HG03432 (cell line): ENCODE measurements around the gene PGGT1B.

ENCODE experiments used
- ATAC-seq: cut with Tn5 transposase; IDR thresholded peaks from one replicate; pipeline ENCODE4 v1.9.1; 2021; ENCODE audit warnings: mild to moderate bottlenecking, moderate library complexity; ENCODE audit not compliant: unreplicated experiment

PGGT1B gene

DNA sequence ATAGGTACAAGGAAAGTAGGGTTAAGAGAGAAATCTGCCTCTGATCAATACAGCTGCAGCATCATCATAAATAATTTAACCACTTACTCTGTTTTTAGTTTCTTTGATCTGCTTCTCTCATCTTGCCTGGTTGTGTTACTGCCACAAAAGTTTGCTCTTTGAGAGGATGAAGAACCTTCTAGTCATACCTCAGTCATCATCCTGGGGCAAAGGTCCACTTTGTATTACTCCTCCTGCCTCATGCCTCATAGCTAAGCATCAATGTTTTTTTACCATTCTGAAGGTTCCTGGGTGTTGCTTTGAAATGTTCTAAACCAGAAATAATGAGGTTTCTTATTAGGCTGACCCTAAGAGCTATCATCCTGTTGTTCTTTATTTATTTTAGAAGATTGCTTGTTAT, 75.9 kb downstream of the PGGT1B start:
- no peak for ATAC-seq

DNA sequence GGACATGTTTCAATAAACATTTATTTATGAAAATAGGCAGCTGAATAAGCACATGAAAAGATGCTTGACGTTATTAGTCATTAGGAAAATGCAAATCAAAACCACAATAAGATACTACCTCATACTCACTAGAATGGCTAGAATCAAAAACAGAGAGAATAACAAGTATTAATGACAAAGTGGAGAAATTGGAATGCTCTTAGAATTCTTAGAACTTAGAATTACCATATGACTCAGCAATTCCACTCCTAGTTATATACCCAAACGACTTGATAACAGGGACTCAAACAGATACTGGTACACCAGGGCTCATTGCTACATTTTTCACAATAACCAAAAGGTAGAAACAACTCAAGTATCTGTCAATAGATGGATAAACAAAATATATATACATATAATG, 77.9 kb downstream of the PGGT1B start:
- no peak for ATAC-seq

DNA sequence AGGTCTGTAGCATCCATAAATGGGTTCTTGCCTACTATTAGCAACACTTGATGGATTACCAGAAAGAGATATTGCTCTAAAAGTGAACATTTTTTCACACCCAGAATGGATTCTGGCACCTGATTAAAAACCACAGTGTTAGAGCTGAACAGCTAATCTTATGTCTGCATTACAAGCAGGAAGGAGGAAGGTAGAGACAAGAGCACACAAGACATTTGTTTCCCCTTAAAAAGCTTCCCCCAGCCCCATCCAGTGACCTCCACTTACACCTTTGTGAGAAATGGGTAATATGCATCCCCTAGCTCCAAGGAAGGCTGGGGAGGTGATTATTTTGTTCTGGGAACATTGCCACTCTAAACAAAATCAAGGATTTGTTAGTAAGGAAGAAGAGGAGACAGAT, 80.9 kb downstream of the PGGT1B start:
- ATAC-seq, result no peak

DNA sequence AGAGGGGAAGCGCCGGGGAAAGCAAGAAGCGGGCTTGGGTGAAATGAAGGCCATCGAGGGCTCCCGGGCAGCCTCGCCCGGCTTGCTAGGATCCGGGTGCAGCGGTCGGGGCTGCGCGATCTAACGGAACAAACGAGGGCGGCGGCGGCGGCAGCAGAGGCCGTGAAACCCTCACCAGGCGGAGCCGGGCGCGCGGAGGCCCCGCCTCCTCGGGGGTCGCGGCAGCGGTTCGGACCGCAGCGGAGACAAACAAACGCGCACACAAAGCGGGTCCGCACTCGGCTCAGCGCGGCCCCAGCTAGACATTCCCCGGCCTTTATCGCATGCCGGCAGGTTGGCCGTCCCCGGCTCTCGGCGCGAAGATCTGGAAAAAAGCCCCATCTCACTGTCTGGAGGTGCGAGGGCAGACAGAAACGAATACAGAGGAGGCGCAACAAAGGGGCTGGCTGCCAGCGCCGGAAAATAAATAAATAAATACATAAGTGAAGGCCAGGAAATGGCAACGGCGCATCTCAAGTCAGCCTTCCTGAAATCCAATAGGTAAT, 82.4 kb downstream of the PGGT1B start:
- ATAC-seq, result peak; percentile 75

DNA sequence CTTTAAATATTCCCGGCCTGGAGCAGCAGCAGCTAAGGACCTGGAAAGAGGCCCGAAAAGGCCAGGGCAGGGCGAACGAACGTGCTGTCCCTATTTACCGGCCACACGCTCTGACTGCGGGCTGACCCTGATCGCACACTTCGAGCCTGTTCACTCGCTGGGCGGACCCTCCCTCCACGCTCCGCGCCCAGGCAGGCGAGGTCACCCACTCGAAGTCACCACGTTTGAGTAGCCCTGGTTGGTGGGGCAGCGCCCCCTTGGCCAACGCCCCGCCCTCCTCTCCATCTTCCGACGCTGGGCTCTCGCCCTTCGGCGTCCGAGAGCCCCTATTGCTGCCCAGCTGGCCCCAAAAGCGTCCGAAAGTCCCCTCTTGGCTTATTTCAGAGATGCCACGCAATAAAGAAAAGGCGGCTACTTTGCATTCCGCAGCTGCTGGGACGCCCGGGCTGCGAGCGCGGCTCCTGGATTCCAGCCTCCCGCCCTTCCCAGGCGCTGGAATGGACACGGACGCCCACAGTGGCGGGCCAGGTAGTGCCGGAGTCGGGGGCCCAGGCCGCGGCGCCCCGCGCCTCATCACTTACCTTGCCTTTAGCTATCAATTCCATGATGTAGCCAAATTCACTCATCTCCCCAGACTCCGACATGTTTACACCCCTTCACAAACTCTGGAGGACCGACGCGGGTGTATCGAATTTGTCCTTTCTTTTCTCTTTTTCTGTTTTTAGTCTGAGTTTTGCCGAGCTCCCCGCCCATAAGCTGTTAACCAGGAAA, 83.1 kb downstream of the PGGT1B start:
- ATAC-seq, result peak; percentile 44

DNA sequence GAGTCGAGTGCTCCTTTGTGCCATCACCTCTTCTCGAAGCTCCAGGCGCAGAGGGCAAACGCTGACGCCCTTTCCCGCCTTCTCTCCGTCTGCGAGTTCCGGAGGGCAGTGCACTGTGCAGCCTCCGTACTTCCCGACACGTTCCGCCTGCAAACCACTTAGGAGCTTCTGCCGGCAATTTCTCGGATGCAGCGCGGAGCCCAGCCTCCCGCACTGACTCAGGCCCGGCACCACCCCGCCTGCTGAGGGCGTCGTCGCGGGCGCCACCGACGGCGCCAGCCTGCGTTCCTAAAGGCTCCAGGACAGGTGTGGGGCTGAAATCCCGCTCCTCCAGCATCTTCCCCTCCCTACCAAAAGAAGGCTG, 83.7 kb downstream of the PGGT1B start:
- ATAC-seq, result no peak

DNA sequence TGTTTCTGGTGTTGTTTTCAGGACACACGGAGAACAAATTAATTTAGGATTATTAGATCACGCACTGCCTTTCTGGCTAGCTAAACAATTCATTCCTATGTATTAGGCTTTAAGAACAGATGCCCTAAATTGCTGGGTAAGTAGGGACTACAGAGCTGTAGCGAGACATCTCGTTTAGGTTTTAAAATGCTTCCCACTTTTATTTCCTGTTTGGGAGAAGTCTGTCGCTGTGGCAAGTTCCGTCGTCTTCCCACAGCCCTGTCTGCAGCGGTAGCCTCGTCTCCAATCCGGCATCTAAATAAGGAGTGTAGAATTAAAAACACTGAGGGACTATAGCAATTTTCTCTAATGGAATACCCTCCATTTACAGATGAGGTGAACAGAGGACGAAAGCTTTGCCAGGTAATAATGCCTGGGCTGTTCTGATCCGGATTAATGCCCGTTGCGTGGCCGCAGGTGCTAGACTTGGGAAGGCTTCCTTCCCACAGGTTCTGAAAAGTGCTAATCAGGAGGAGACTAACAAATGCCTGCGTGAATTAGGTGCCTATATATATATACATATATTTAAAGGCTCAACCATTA, 91.7 kb downstream of the PGGT1B start:
- ATAC-seq, result no peak

DNA sequence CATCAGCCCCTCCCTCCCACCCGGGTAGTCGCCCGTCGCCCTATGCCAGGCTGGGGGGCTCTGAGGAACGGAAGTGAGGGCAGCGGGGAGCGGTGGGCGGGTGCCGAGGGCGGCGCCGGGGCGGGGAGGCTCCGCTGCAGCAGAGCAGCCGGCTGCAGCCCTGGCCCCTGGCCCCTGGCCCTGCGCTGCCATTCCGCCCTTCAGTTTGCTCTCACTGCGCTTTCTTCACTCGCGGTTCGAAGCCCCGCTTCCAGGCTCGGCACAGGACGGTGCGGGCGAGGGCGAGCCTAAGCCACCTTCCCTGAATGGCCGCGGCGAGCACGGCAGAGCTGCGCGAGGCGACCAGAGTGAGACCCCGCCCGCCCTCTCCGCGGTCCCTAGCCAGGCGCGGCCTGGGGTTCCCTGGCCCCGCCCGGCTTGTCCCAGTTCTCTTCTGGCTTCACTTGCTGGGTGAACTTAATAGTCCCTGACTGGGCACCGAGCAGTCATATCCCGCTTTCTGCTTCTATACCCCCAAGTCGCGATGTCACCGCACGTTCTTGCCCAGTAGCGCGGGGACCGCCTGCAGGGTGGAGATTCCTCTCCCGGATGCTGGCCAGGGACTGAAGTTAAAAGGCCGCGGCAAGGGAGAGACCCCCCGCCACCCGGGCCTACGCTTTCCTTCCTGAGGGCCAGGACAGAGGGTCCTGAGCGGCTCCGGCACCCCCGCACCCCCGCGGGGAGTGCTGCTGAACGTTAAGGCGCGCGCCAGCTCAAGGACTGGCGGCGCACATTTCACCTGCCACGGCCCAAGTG, 92.3 kb downstream of the PGGT1B start:
- peak; percentile 58 for ATAC-seq

DNA sequence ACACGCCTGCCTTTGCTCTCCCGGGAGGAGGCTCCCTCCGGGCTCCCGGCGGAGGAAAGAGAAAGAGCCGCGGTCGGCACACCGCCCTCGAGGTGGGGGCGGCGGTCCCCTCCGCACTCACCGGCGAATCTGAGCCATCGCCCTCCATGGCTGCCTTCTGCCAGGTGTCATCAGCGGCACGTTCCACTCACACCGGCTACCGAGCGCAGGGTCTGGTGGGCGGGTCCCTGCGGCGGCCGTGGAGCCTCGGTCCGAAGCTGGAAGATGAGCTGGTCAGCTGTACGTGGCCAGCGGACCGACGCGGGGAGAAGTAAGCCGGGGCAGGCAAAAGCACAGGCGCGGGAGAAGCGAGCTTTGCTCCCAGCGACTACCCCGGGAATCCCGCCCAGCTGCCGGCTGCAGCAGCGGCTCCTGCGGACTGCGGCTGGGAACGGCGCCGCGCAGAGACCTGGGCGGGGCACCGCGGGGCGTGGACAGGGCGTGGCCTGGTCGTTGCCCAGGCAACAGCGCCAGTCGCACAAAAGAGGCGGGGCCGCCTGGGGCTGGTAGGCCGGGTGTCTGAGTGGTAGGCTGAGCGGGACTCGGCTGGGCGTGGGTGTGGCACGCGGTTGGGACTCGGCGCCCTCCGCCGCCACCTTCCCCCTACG, 93.1 kb downstream of the PGGT1B start, which contains the start of gene TRIM36:
Gene TRIM36 (minus strand): TSS at position 422 of the 647 bp plus-strand sequence. CDS start 274 bp downstream, at position 148.
- peak; percentile 99 for ATAC-seq

DNA sequence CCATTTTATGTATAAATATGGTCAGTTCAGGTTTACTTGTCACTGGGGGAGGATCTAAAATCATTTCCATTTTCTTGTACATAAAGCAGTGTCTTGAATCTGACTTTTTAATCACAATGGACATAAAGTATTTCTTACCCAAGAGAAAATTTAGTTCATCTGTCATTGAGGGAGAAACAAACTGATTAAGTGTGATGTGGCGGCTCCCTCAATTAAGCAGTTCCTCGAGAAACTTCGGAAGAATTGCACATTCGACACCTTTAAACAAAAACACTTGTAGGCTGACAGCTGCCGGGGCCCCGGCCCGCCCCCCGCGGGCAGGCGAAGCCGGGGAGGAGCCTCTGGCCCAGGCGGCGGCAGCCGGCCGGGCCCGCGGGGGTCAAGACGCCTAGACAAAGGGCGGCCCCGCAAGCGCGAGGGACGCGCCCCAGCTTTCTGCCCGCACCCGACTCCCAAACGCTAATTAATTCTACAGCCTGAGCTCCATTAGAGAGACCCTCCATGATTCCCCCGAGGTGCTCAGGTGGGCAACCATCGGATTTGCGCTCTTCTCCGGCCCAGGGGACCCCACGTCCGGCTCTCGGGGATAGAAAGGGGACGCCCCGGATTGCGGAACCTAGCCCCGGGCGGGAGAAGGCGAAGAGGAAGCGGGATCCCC, 93.7 kb downstream of the PGGT1B start:
- ATAC-seq, result peak; percentile 9

DNA sequence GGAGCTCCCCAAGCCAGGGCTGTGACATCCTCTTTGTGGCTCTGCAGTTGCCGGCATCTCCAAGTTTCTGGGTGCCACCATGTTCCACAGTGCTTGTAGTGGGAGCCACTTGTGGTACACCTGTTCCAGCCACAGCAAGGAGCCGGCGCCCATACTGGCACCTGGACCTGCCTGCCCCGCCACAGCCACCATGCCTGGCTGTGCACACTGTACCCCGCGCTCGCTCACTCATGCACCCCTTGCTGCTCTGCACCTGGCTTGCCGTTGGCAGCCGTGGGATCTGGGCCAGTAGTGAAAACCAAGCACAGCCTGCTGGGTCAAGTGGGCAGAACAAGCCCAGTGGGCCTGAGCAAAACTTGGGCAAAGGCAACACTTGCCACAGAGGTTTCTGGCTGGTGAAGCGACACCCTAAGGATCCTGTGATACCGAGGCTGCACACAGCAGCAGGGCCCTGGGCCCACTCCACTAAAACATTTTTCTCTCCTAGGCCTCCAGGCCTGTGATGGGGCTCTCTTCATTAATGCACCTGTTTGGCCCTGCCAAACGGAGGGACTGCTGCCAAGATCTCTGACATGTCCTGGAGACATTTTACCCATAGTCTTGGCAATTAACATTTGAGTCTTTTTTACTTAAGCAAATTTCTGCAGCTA, 95.8 kb downstream of the PGGT1B start:
- no peak for ATAC-seq

DNA sequence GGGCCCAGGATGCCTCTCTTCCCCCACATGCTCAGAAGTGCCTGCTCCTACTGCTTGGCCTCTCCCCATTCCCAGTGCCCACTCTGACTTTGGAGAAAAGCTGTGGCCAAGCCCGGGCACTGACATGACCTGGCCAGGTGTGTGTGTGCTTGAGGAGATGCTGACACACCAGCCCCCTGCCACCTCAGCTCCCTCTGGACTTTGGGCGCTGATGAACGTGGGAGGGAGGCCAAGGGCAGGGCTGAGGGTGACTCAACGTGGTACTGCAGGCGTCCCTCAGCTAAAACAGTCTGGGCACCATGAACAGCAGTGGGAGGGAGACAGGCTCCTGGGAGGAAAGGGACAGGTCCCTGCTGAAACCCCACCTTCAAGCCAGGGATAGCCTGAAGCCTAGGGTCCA, 96.9 kb downstream of the PGGT1B start:
- ATAC-seq, result no peak

DNA sequence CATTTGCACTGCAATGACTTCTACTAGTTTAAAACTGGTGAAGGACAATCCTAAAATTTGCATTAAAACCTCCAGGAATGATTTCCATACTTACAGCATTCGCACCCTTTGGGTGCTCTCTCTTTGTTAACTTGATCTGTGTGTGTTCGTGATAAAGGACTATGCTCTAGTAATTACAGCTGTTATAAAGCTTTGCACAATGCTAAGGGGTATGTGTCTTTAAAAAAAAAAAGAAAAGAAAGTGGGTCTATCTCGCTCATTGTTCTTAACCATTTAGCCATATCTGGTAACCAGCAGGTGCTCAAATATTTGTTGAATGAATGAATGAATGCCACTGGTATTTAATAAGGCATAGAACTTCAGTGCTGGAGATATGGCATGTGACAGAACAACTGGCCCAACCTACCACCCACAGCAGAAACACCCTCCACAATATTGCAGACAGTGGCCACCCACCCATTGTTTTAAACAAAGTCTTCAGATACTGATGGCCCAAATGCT, 101.7 kb downstream of the PGGT1B start:
- ATAC-seq, result no peak
